ENCODE results near the gene ZNF155. TPM values are rescaled to one million over a fixed set of nuclear protein-coding genes. Genes with fewer than 3 reads are reported as not detected.

Gene ZNF155
- 1 to 10 TPM; 3.4 to 5.7 TPM for total RNA-seq

DNA sequence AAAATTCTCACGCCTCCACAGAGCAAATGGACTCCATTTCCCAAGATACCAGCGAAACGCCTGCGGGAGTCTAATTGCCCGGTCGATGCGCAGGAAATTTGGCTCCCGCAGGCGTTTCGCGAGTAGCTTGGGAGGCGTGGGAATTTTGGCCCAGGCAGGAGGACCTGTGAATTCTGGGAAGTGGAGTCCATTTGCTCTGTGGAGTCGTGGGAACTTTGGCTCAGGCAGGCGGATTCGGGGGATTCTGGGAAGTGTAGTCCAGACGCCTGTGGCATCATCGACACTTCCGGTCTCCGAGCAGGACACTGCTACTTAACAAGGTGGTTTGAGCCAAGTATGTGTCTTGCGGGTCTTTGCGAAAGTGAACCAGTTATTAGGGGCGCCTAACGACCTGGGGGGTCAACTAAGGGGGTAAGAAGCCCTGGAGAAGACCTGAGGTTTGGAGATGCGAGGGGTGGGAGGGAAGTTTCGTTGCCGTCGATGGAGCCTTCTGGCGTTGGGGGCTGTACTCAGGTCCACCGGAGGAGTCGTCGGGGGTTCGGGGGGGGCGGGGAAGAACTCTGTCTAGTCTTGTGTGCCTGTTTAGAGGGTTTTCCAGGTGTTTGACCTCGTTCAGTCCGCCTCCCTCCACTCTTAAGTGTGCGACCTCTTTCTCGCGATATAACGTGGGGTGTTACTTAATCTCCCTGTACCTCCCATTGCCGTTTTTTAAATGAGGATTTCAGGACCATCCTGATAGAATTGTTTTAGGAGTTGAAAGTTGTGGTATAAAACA, at the start of gene ZNF155:
TSS of gene ZNF155 (plus strand) at position 277 of the 775 bp plus-strand sequence. CDS start 4,356 bp downstream, outside the sequence.
- H3K9me3 ChIP-seq, result peaks cover 0 to 16% of the 10 kb centered on the region in 2 donors
- peak within 1 kb of the TSS; percentile 64 to 73 for H3K4me3 ChIP-seq
- peaks cover 0 to 7% of the 10 kb centered on the region in 2 donors for H3K4me1 ChIP-seq
- H3K27me3 ChIP-seq, result no peaks in the 10 kb centered on the region
- H3K36me3 ChIP-seq, result peaks cover 9% of the 10 kb centered on the region
- TF ChIP-seq, protein P1, sequence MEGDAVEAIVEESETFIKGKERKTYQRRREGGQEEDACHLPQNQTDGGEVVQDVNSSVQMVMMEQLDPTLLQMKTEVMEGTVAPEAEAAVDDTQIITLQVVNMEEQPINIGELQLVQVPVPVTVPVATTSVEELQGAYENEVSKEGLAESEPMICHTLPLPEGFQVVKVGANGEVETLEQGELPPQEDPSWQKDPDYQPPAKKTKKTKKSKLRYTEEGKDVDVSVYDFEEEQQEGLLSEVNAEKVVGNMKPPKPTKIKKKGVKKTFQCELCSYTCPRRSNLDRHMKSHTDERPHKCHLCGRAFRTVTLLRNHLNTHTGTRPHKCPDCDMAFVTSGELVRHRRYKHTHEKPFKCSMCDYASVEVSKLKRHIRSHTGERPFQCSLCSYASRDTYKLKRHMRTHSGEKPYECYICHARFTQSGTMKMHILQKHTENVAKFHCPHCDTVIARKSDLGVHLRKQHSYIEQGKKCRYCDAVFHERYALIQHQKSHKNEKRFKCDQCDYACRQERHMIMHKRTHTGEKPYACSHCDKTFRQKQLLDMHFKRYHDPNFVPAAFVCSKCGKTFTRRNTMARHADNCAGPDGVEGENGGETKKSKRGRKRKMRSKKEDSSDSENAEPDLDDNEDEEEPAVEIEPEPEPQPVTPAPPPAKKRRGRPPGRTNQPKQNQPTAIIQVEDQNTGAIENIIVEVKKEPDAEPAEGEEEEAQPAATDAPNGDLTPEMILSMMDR (IDR thresholded peaks at IDR 0.05), result no peak
- peak; percentile 97 for DNase-seq (ENCODE audit: low spot score)
- peak within 1 kb of the TSS; percentile 80 to 85 for H3K27ac ChIP-seq

- Histone ChIP-seq H3K4me3 (peak within 1 kb of the TSS; percentile 61 to 63), H3K27ac (peak within 1 kb of the TSS; percentile 76 to 80), H3K27me3 (no peaks in the 10 kb centered on the region), H3K36me3 (peaks cover 28% of the 10 kb centered on the region), H3K9me3 (peaks cover 0 to 6% of the 10 kb centered on the region in 2 donors), H3K4me1 (peaks cover 0 to 24% of the 10 kb centered on the region in 2 donors)
- peak; percentile 87 for DNase-seq (ENCODE audit: low spot score)
- TF ChIP-seq, protein P1 (IDR thresholded peaks at IDR 0.05), result no peak
Observed at GRCh38 chr19:43934985-43935708, 48.8 kb upstream of the ZNF155 start, which contains the start of gene ZNF45. ZNF45 (minus strand) TSS chr19:43935282; CDS start chr19:43922185, 13,097 bp downstream.

DNA sequence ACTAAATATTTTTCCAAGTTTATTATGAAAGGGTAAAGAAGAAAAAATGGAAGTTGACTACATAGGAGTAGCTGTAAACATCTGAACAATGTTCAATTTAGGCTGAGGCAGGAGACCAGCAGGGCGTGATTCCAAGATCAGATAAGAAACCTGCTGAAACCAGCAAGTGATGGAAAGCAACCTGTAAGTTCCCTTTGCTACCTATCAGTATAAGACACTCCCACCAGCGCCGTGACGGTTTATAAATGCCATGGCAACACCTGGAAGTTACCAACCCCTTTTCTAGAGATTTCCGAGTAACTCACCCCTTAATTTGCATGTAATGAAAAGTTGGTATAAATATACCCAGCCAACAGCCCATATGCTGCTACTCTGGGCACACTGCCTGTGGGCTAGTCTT, 47.8 kb upstream of the ZNF155 start:
- H3K4me1 ChIP-seq, result peaks cover 0 to 24% of the 10 kb centered on the region in 2 donors
- no peak for DNase-seq (ENCODE audit: low spot score)
- H3K9me3 ChIP-seq, result peaks cover 0 to 6% of the 10 kb centered on the region in 2 donors
- H3K36me3 ChIP-seq, result peaks cover 17% of the 10 kb centered on the region
- no peak overlapping the region for H3K4me3 ChIP-seq
- no peak overlapping the region for H3K27ac ChIP-seq
- TF ChIP-seq, protein P1 (IDR thresholded peaks at IDR 0.05), result no peak
- no peaks in the 10 kb centered on the region for H3K27me3 ChIP-seq

DNA sequence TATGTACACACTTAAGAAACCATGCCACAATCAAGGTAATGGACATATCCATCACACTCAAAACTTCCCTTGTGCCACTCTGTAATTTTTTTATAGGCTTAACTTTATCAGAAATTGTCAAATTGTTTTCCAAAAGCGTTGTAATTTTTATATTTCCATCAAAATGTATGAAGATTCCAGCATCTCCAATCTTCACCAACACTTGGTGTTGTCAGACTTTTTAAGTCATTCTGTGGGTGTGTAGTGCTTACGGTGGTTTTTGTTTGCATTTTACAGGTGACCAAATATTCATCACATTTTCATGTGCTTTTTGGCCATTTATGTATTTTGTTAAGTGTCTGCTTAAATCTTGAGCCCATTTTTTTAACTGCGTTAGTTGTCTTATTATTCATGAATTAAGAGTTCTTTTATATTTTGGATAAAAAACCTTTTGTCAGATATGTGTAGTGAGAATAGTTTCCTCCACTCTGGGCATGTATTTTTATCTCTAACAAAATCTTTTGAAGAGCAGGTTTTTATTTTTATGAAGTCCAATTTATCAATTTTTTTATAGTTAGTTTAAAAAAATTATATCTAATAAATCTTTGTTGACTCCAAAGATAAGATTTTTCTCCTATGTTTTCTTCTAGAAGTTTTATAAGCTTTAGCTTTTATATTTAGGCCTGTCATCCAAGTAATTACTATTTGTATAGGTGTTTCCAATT, 44.3 kb upstream of the ZNF155 start:
- no peaks in the 10 kb centered on the region for H3K36me3 ChIP-seq
- peaks cover 0 to 6% of the 10 kb centered on the region in 2 donors for H3K9me3 ChIP-seq
- peaks cover 0 to 4% of the 10 kb centered on the region in 2 donors for H3K4me1 ChIP-seq
- no peak overlapping the region for H3K4me3 ChIP-seq
- no peaks in the 10 kb centered on the region for H3K27me3 ChIP-seq
- no peak overlapping the region for H3K27ac ChIP-seq
- TF ChIP-seq, protein P1 (IDR thresholded peaks at IDR 0.05), result no peak
- DNase-seq (ENCODE audit: low spot score), result no peak

- H3K9me3 ChIP-seq, result peaks cover 0 to 6% of the 10 kb centered on the region in 2 donors
- no peaks in the 10 kb centered on the region for H3K27me3 ChIP-seq
- H3K4me1 ChIP-seq, result peaks cover 0 to 1% of the 10 kb centered on the region in 2 donors
- no peak for DNase-seq (ENCODE audit: low spot score)
- H3K4me3 ChIP-seq, result no peak overlapping the region
- H3K36me3 ChIP-seq, result no peaks in the 10 kb centered on the region
- no peak overlapping the region for H3K27ac ChIP-seq
- TF ChIP-seq, protein P1 (IDR thresholded peaks at IDR 0.05), result no peak
Observed at GRCh38 chr19:43940719-43941118, 43.3 kb upstream of the ZNF155 start.
